Suprapubic skin (tissue), 4 donors: Measurements from ENCODE around the gene RGS7. TPM values are rescaled to one million over a fixed set of nuclear protein-coding genes. Genes with fewer than 3 reads are reported as not detected.

Experiments used
- DNase-seq, 2 donors: peaks; one replicate each; pipeline ENCODE4 v3.0.0-alpha.2; 2019; ENCODE audit warnings: low spot score in 2 of 2
- H3K27ac ChIP-seq: fragments of 200-600 bp; sonication (generic); one replicate; pipeline ENCODE4 v1.5.1; 2019
- H3K27me3 ChIP-seq: fragments of 200-600 bp; sonication (generic); one replicate; pipeline ENCODE4 v1.5.1; 2019
- H3K36me3 ChIP-seq: fragments of 200-600 bp; sonication (generic); one replicate; pipeline ENCODE4 v1.5.1; 2019
- H3K4me1 ChIP-seq: fragments of 200-600 bp; sonication (generic); one replicate; pipeline ENCODE4 v1.5.1; 2019
- H3K4me3 ChIP-seq: fragments of 200-600 bp; sonication (generic); one replicate; pipeline ENCODE4 v1.5.1; 2019; ENCODE audit warnings: mild to moderate bottlenecking
- H3K9me3 ChIP-seq: fragments of 200-600 bp; sonication (generic); one replicate; pipeline ENCODE4 v1.5.1; 2019
- CTCF ChIP-seq, 2 donors: fragments of 200-600 bp in 1 of 2; fragments of 450-650 bp in 1 of 2; sonication (generic) in 1 of 2; IDR thresholded peaks; one replicate each; pipeline ENCODE4 v1.5.1; 2016 to 2019; ENCODE audit warnings: antibody characterized with exemption in 2 of 2, mild to moderate bottlenecking in 1 of 2, moderate library complexity in 1 of 2
- EP300 ChIP-seq: sonication (generic); formaldehyde crosslinking; IDR thresholded peaks from one replicate; pipeline ENCODE4 v1.6.1; 2017; ENCODE audit warnings: antibody characterized with exemption
- POLR2A ChIP-seq, 2 donors: fragments of 450-650 bp; IDR thresholded peaks; one replicate each; pipeline ENCODE4 v1.6.1; 2017; ENCODE audit warnings: antibody characterized with exemption in 2 of 2, mild to moderate bottlenecking in 2 of 2, moderate library complexity in 2 of 2
- POLR2AphosphoS5 ChIP-seq, 3 donors: sonication (generic); formaldehyde crosslinking; IDR thresholded peaks; one replicate each; pipeline ENCODE4 v1.6.1; 2017; ENCODE audit warnings: antibody characterized with exemption in 3 of 3
- WGBS: methylation state at CpG from one replicate; pipeline ENCODE4 v1.1.5; 2018; 5-methylcytosine and 5-hydroxymethylcytosine counted together
- total RNA-seq, 4 donors: library from RNA; depleted of rRNA; stranded (reverse); fragments of >200 nt; gene quantifications; one replicate each; pipeline ENCODE4 v1.1.0, GENCODE V29; 2016

RGS7 gene
- total RNA-seq: not detected

- Histone ChIP-seq H3K36me3 (no peaks in the 10 kb centered on the region), H3K27ac (no peak within 1 kb of the TSS), H3K4me1 (peaks cover 13% of the 10 kb centered on the region), H3K4me3 (peak within 1 kb of the TSS; percentile 52), H3K9me3 (no peaks in the 10 kb centered on the region), H3K27me3 (peaks cover 13% of the 10 kb centered on the region)
- no peak for TF ChIP-seq POLR2AphosphoS5 (IDR thresholded peaks at IDR 0.05)
- TF ChIP-seq CTCF (IDR thresholded peaks at IDR 0.05): no peak
- no peak for TF ChIP-seq POLR2A (IDR thresholded peaks at IDR 0.05)
- TF ChIP-seq EP300: no peak
- WGBS: 0% methylated on average over 6 of the region's 105 CpGs
- DNase-seq: peak in 1 of 2 donors; percentile 61
These were observed at the start of gene RGS7 for GRCh38 chr1:241356519-241357365. Gene RGS7, minus strand, starts transcription at chr1:241357205.

- Histone ChIP-seq H3K4me3 (no peak overlapping the region), H3K36me3 (no peaks in the 10 kb centered on the region), H3K9me3 (no peaks in the 10 kb centered on the region), H3K27me3 (no peaks in the 10 kb centered on the region), H3K4me1 (no peaks in the 10 kb centered on the region), H3K27ac (no peak overlapping the region)
- TF ChIP-seq POLR2A (IDR thresholded peaks at IDR 0.05) (no peak), CTCF (IDR thresholded peaks at IDR 0.05) (no peak), EP300 (no peak), POLR2AphosphoS5 (IDR thresholded peaks at IDR 0.05) (no peak)
- WGBS: 88% methylated on average over 3 of the region's 3 CpGs
- no peak for DNase-seq
These were observed 49.4 kb upstream of the RGS7 start for GRCh38 chr1:241406421-241406820.

GRCh38 chr1:241401156-241401555, 44.2 kb upstream of the RGS7 start:
- no peak for TF ChIP-seq CTCF (IDR thresholded peaks at IDR 0.05)
- TF ChIP-seq POLR2A (IDR thresholded peaks at IDR 0.05): no peak
- no peaks in the 10 kb centered on the region for H3K4me1 ChIP-seq
- H3K4me3 ChIP-seq: no peak overlapping the region
- WGBS: 79% methylated on average over 6 of the region's 6 CpGs
- no peaks in the 10 kb centered on the region for H3K9me3 ChIP-seq
- H3K27ac ChIP-seq: no peak overlapping the region
- no peaks in the 10 kb centered on the region for H3K27me3 ChIP-seq
- H3K36me3 ChIP-seq: no peaks in the 10 kb centered on the region
- no peak for DNase-seq

GRCh38 chr1:241396747-241397681, 40.0 kb upstream of the RGS7 start:
- no peak for DNase-seq
- no peak for TF ChIP-seq EP300
- no peak for TF ChIP-seq POLR2A (IDR thresholded peaks at IDR 0.05)
- TF ChIP-seq POLR2AphosphoS5 (IDR thresholded peaks at IDR 0.05): no peak
- TF ChIP-seq CTCF (IDR thresholded peaks at IDR 0.05): no peak
- Histone ChIP-seq H3K4me3 (no peak overlapping the region), H3K36me3 (no peaks in the 10 kb centered on the region), H3K4me1 (no peaks in the 10 kb centered on the region), H3K27ac (no peak overlapping the region), H3K9me3 (no peaks in the 10 kb centered on the region), H3K27me3 (no peaks in the 10 kb centered on the region)
- 47% methylated on average over 6 of the region's 6 CpGs for WGBS
